Measurements from ENCODE around the gene GPRIN3.

GPRIN3 gene

GRCh38 chr4:89331197-89331596, 23.6 kb upstream of the GPRIN3 start:
- Histone ChIP-seq H3K27me3 (ENCODE audit: insufficient read depth, poor library complexity, severe bottlenecking) (no peaks in the 10 kb centered on the region), H3K27ac (replicated peaks) (peak overlapping the region; percentile 33), H3K4me3 (replicated peaks; ENCODE audit: insufficient read depth, low read length) (no peak overlapping the region)
- no peak for DNase-seq (ENCODE audit: low read depth in 1 of 2, low spot score in 1 of 2)
- TF ChIP-seq GABPA (IDR thresholded peaks at IDR 0.05; ENCODE audit: low read depth): no peak
- no peak for TF ChIP-seq SPI1 (IDR thresholded peaks at IDR 0.05; ENCODE audit: borderline replicate concordance, low read depth)
- TF ChIP-seq REST (IDR thresholded peaks at IDR 0.05; ENCODE audit: insufficient replicate concordance, low read depth): no peak
- no peak for TF ChIP-seq CTCF (IDR thresholded peaks at IDR 0.05; ENCODE audit: insufficient read depth, low read length)
- TF ChIP-seq POLR2AphosphoS5 (IDR thresholded peaks at IDR 0.05; ENCODE audit: low read depth): no peak

- DNase-seq (ENCODE audit: low read depth in 1 of 2, low spot score in 1 of 2): no peak
- TF ChIP-seq SPI1 (IDR thresholded peaks at IDR 0.05; ENCODE audit: borderline replicate concordance, low read depth): no peak
- no peak for TF ChIP-seq GABPA (IDR thresholded peaks at IDR 0.05; ENCODE audit: low read depth)
- TF ChIP-seq REST (IDR thresholded peaks at IDR 0.05; ENCODE audit: insufficient replicate concordance, low read depth): no peak
- TF ChIP-seq CTCF (IDR thresholded peaks at IDR 0.05; ENCODE audit: insufficient read depth, low read length): no peak
- TF ChIP-seq POLR2AphosphoS5 (IDR thresholded peaks at IDR 0.05; ENCODE audit: low read depth): no peak
- H3K4me3 ChIP-seq (replicated peaks; ENCODE audit: insufficient read depth, low read length): no peak overlapping the region
- no peaks in the 10 kb centered on the region for H3K27me3 ChIP-seq (ENCODE audit: insufficient read depth, poor library complexity, severe bottlenecking)
- H3K27ac ChIP-seq (replicated peaks): no peak overlapping the region
Observed at GRCh38 chr4:89329280-89329679, 21.7 kb upstream of the GPRIN3 start.

- no peaks in the 10 kb centered on the region for H3K27me3 ChIP-seq (ENCODE audit: insufficient read depth, poor library complexity, severe bottlenecking)
- H3K27ac ChIP-seq (replicated peaks): no peak overlapping the region
- no peak overlapping the region for H3K4me3 ChIP-seq (replicated peaks; ENCODE audit: insufficient read depth, low read length)
- peak; percentile 31 to 73 for DNase-seq (ENCODE audit: low read depth in 1 of 2, low spot score in 1 of 2)
- TF ChIP-seq CTCF (IDR thresholded peaks at IDR 0.05; ENCODE audit: insufficient read depth, low read length): no peak
- no peak for TF ChIP-seq GABPA (IDR thresholded peaks at IDR 0.05; ENCODE audit: low read depth)
- TF ChIP-seq REST (IDR thresholded peaks at IDR 0.05; ENCODE audit: insufficient replicate concordance, low read depth): no peak
- no peak for TF ChIP-seq POLR2AphosphoS5 (IDR thresholded peaks at IDR 0.05; ENCODE audit: low read depth)
- peak; percentile 99 for TF ChIP-seq SPI1 (IDR thresholded peaks at IDR 0.05; ENCODE audit: borderline replicate concordance, low read depth)
Observed at GRCh38 chr4:89324671-89325070, 17.1 kb upstream of the GPRIN3 start.

Measured in HL-60 (cell line).